HPDE6-E6E7 (cell line): ENCODE data around the gene VPS37C.
"Not testable (repeated sequence)": the region's sequence is repeated elsewhere in the genome, so short reads cannot be mapped to it uniquely, and the experiment has no call there.

Source experiments
- DNase-seq: peaks from one replicate; pipeline ENCODE4 v3.0.0; 2011; ENCODE audit warnings: missing footprints; ENCODE audit errors: extremely low spot score

The VPS37C gene

DNA sequence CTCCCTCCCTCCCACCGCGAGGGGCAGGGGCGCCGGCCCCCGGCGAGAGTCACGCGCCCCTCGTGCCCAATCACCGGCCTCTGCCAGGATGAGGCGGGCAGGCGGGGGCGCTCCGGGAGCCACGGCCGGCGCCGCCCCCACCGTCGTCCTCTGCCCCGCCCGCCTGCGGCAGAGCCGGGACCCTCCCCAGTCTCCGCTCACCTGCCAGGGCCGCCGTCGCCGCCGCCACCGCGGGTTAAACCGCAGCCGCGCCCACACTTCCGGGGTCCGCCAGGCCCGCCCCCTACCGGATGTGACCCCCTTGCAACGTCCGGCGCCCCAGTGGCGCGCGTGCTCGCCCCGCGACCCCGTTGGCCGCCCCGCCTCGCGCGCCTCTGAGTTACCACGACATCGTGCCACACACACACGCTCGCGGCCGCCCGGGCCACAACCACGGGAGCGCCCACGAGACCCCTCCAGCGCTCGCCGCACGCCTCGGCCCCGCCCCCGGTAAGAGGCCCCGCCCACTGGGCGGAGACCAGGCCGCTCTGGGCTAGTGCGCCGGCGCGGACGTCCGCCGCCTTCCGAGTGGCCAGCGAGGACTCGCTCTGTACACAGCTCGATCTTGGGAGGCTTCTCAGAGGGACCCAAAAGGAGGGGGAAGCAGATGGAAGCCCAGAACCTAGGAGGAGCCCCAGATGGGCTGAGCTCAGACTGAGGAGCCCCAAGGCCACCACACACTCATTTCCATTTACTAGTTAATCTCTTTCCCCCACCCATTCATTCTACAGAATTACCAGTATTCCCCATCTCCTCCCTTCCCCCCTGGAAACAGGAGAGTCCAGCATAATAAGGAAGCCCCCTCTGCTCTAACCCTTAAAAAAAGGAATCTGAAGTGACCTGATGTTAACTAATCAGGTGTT is at the start of gene VPS37C:
TSS of gene VPS37C (minus strand) at position 237 of the 902 bp plus-strand sequence. CDS start 22,597 bp downstream, outside the sequence.
- DNase-seq, result peak; percentile 92

DNA sequence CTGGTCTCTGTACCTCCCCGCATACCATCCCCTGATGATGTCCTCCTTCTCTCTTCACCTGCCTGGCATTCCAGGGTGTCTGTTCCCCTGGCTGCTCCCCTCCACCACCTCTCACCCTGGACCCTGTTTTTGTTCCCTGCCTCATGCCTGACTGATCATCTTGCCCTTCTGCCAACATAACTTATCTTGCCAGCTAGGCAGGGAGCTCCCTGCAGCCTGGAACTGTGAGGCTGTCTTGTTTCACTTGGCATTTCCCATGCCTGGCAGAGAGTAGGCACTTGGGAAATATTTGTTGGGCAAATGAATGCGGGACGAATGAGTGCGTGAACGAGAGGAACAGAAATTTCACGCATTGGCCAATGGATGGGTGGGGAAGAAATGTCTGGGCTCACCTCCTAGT is 49.4 kb upstream of the VPS37C start:
- DNase-seq, result not testable (repeated sequence)

DNA sequence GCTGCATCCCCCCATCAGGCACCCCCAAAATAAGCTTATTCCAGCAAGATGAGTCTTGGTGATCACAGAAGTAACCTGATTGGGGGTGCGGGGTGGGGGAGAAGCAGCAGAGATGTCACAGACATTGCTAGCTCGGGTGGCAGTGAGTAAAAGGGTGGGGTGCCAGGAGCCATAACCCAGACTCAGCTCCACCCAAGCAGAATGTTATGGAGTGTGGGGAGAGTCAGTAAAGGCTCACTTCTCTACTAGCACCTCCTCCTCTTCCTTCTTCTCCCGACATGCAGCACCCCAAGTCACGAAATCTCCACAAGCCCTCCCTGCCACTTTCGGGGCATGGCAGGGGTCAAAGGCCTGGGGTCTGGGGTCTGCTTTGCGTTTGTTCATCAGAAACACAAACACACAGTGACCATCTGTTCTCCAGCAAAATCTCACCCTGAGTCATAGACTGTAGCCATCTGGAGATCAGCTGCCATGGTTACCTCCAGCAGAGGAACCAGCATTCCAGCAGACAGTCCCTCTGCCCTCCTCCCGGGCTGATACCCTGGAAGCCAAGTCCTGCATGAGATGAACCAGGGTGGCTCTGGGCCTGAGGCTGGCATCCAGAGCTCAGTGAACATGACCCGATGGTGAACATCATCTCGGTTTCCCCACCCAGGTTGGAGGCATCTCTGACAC is 46.5 kb upstream of the VPS37C start:
- DNase-seq, result not testable (repeated sequence)

DNA sequence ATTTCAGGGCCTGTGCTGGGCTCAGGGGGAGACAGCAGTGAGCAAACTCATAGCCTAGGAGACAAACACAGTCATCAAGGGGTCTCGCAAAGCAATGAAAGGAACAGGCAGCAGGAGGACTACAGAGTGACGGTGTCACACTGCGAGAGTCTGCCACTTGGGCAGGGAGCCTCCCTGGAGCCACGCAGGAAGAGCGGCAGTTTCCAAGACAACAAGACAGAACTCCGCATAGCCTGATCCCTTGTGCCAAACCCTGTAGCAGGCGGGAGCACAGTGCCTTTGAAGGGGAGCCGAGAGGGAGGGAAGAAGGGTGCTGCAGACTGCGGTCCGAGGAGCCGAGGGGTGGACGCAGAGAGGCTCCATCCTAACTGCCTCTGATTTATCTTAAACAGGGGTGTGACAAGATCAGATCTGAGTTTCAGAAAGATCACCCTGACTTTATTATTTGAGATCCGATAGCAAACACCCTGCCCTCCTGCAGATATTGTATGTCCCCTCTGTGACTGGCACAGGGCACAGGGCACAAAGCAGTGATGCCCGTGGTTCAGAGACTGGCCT is 43.4 kb upstream of the VPS37C start:
- DNase-seq, result not testable (repeated sequence)

DNA sequence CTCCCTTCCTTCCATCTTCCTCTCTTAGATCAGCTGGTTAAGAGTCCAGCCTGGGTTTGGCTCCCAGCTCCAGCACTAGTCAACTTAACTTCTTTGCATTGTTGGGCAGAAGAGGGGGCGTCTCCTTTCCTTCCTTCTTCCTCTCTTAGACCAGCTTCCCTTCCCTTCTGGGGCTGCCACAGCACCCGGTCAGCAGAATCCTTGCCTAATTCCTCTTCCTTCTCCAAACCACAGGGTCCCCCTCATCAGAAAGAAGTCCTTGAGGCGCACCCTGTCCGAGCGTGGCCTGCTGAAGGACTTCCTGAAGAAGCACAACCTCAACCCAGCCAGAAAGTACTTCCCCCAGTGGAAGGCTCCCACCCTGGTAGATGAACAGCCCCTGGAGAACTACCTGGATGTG is 42.6 kb upstream of the VPS37C start:
- DNase-seq, result not testable (repeated sequence)

DNA sequence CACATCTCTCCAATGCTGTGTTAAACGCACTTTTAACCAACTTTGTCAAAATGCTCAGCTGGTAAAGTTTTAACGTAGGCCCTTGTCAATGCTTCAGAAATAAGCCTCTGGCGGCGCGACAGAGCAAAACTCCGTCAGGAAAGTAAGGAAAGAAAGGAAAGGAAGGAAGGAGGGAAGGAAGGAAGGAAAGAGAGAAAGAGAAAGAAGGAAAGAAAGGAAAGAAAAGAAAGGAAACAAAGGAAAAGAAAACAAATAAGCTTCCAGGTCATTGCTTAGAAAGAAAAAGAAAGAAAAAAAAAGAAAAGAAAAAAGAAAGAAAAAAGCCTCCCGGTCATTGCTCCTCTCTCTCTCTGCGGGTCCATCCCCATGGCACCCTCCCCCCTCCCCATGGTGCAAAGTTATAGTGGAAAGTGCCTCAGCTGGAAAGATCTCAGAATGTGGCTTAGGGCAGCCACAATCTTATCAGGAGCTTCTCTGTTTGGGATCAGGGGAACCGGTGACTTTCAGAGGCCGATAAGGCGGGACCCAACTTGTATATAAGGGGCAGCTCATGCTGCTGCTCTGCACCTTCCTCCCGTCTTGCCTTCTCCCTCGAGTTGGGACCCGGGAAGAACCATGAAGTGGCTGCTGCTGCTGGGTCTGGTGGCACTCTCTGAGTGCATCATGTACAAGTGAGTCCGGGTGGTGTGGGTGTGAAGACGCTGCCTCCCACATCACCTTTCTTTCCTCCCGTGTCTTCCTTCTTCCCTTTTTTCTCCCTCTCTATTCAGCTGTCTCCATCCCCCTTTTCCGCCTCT is 41.9 kb upstream of the VPS37C start, which contains the start of gene PGA3:
TSS of gene PGA3 (plus strand) at position 566 of the 797 bp plus-strand sequence. CDS start at position 616, 50 bp downstream.
- not testable (repeated sequence) for DNase-seq

DNA sequence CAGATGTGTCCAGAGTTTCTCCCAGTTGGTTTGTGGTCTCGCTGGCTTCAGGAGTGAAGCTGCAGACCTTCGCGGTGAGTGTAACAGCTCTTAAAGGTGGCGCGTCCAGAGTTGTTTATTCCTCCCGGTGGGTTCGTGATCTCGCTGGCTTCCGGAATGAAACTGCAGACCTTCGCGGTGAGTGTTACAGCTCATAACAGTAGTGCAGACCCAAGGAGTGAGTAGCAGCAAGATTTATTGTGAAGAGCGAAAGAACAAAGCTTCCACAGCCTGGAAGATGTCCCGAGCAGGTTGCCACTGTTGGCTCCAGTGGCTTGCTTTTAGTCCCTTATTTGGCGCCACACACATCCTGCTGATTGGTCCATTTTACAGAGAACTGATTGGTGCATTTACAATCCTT is 40.2 kb upstream of the VPS37C start:
- no peak for DNase-seq

DNA sequence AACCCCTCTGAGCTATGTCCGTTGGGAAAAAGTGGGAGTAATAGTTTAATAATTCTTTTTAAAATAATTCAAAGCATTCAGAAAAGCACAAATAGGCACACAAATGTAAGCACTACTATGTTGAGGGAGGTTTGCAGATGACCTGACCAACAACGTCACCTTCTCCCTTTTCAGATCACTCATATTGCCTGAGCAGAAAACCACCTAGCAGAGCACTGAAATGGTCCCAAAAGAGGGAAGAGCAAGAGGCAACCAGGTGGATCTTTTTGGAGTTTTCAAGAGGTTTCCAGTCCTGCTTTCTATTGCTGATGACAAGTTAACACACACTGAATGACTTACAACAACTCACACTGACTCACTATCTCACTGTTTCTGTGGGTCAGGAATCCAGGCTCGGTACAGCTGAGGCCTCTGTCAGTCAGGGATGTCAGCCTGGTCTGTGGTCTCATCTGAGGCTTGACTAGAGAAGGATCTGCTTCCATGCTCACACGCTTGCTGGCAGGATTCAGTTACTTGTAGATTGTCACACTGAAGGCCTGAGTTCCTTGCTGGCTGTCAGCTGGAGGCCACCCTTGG is 37.8 kb upstream of the VPS37C start:
- no peak for DNase-seq

DNA sequence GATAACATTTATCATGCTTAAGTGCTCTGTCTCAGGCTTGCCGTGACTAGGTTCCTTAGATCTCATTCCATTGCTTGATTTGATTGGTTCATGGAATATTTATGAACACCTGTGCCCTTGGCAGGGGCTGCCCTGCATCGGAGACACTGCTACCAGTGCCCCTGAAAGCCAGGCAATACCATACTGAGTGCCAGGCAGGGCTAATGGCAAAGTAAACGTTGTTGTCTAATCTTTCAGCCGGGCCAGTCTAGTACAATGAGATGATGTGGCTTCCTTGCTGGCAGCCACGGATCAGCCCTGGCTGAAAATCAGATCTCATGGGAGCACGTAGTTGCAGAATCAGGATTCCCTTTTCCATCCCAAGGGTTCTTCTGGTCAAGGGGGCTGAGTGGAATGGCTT is 37.1 kb upstream of the VPS37C start:
- DNase-seq, result no peak

DNA sequence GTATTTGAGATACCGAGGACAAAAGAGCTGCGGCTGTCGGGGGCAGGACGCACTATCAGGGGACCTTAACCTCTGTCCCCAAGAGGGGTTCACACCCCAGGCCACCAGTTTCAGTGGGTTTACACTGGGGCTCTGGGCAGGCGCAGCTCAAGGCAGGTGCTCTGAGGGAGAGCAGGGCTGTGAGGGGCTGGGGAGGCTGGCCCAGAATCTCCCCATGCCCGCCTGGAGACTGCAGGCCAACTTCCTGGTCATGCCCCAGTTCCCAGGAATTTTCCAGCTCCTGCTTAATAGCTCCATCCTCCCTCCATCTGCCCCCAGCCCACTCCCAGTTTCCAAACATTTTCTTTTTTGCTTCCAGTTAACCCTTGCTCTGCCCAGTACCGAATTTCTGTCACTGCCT is 34.5 kb upstream of the VPS37C start:
- DNase-seq, result no peak

DNA sequence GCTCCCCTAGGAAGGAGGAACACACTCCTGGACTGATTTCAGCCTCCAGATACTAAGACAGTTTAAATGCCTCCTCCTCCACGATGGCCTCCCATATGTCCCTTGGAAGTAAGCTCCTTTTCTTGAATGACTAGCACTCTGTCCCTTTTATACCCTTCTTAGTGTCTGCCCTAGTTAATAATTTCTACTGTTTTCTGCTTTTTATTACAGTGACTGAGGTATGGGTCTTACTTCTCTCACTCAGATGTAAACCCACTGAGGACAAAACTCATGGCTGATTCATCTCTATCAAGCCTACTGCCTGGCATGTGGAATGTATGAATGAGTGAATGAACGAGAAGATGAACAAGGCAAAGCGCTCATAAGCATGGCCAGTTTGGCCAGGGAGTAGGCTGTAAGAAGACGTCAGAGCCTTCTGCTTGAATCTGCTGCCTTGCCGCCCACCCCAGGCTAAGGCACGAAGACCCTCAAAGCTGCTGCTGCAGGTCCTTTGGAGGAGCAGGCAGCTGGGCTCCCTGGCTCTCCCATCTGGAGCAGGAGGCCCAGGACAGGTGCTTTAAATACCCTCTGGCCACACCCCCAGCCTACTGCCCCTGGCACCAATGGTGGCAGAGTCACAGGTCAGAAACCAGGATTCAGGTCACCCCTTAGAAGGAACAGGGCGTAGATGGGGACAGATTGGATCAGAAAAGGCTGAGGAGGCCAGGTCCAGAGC is 33.9 kb upstream of the VPS37C start:
- DNase-seq, result no peak

DNA sequence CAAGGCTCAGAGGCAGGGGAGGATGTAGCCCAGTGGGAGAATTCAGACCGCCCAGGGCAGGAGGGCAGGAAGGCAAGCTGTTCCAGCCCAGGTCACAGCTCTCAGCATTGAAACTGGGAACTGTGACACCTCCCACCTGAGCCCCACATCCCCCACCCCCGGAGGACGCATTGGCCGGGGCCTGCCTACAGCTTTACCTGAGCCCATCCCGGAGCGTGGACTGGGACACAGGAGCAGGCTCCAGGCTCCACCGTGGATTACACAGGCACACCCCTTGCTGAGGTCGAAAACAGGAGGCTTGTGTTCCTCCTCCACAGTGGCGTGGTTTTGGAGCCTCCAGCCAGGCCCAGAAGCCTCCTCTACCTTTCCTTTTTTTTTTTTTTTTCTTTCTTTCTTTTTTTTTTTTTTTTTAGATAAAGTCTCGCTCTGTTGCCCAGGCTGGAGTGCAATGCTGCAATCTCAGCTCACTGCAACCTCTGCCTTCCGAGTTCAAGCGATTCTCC is 33.0 kb upstream of the VPS37C start:
- no peak for DNase-seq

DNA sequence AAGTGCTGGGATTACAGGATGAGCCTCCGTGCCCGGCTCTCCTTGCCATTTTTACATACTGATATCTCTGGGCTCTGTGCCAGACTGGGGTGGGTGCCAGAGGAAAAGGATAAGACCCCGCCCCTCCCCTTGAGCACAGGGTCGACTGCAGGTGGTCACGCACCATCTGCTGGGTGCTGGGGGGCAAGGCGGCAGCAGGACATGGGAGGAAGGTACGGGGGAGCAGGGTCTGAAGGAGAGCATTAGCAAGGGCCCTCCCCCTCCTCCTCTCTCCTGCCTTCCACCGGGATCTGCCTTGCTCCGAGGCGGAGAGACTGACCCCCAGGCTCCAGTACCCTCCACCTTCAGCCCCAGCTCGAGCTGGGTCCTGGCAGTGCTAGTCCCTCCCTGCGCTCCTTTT is 32.4 kb upstream of the VPS37C start:
- no peak for DNase-seq

DNA sequence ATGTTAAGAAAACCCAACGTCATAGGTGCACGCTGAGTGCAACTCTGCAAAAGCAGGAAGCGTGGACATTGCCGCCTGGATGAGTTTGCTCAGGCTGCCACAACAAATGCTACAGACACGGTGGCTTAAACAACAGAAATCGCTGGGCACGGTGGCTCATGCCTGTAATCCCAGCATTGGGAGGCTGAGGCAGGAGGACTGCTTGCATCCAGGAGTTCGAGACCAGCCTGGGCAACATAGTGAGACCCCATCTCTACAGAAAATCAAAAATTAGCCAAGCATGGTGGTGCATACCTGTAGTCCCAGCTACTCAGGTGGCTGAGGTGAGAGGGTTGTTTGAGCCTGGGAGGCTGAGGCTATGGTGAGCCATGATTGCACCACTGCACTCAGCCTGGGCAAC is 28.7 kb upstream of the VPS37C start:
- DNase-seq, result no peak

DNA sequence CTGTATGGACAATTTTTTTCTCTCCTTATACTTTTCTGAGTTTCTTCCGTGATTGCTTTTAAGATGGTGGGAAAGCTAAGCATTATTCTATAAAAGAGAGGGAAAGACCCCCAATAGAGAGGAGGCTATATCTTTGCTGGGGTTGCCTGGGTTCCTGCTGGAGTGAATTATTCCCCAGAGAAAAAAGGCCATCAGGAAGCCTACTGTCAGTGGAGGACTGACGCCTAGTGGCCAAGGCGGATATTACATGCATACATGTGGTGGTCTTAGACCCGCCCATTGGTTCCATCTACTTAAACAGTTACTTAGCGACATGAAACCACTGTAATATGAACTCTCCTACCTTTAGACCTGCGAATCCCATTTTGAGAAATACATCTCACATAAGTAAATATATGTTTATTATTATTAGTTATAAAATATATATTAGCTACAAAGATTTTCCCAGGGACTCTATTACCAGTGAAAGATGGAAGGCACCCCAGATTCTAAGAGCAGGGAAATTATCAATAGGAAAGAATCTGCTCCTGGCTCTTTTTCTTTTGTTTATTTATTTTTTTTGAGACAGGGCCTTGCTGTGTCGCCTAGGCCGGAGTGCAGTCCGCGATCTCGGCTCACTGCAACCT is 26.4 kb upstream of the VPS37C start:
- peak; percentile 61 for DNase-seq

DNA sequence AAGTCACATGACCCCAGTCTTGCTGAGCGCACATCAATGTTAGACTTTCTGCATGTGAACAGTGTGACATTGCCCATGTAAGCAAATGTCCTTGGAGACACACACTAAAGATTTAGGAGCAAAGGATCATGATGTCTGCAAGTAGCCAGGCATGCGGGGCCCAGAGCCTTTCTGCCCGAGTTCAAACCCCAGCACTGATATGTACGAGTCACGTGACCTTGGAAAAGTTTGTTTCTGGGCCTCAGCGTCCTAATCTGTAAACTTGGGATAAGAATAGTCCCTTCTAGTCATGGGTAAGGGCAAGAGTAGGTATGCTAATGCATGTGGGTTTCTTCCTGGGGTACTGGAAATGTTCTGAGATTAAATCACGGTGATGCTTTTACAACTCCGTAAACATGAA is 25.3 kb upstream of the VPS37C start:
- DNase-seq, result no peak

DNA sequence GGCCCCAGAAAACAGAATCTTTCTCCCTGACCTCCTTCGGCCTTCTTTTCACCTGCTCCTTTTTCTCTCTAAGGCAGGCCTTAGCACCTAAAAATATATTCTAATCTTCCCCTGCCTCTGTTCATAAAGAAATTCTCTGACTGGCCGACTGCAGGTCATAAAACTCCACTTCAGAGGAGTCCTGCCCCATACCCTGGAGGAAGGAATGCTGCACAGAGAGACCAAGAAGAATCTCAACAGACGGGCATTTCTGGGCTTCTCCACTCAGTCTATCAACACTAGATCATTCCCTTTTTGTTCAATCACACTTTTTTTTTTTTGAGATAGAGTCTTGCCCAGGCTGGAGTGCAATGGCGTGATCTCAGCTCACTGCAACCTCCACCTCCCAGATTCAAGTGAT is 22.4 kb upstream of the VPS37C start:
- DNase-seq, result no peak

DNA sequence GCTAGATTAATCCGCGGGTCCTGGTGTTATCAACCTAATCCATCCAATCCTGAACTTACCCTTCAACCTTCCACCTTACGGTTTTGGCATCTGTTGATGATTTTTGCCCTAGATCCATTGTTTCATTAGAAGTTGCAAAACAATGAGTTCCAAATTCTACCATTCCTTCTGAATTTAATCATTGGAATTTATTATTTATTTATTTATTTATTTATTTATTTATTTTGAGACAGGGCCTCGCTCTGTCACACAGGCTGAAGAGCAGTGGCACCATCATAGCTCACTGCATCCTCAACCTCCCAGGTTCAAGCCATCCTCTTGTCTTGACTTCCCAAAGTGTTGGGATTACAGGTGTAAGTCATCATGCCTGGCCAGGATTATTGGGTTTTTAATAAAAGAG is 20.3 kb upstream of the VPS37C start:
- DNase-seq, result no peak

DNA sequence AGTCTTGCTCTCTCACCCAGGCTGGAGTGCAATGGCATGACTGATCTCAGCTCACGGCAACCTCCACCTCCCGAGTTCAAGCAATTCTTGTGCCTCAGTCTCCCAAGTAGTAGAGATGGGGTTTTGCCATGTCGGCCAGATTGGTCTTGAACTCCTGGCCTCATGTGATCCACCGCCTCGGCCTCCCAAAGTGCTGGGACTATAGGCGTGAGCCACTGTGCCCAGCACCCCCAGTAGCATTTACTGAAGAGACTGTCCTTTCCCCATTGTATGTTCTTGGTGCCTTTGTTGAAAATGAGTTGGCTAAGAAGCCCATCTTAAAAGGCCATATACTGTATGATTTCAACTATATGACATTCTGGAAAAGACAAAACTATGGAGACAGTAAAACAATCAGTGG is 19.0 kb upstream of the VPS37C start:
- DNase-seq, result not testable (repeated sequence)

DNA sequence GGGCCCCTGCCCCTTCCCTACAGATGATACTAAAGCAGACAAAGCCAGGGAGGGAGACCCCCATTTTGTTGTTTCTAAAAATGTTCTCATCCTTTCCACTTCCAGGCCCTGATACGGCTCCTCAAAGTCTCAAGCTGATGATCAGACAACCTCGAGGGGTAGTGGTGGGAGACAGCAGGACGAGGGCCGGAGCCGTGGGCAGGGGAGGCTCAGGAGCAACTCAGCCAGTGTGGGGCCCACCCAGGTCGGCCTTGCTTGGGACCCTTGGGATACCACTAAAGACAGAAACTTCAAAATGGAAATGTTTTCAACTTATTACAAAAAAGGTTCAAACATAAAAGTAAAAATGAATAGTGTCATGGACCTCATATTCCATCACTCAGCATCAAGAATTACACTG is 15.2 kb upstream of the VPS37C start:
- no peak for DNase-seq
